SH-SY5Y (cell line): Measurements from ENCODE around the gene TMEM14B.

Experiments used
- GATA2 ChIP-seq: IDR thresholded peaks from 2 replicates; pipeline ENCODE4 v1.6.1; 2011; ENCODE audit warnings: mild to moderate bottlenecking, low read depth, low read length
- GATA3 ChIP-seq: IDR thresholded peaks from 2 replicates; pipeline ENCODE4 v1.6.1; 2011; ENCODE audit warnings: low read depth, mild to moderate bottlenecking, low read length, moderate library complexity

DNA sequence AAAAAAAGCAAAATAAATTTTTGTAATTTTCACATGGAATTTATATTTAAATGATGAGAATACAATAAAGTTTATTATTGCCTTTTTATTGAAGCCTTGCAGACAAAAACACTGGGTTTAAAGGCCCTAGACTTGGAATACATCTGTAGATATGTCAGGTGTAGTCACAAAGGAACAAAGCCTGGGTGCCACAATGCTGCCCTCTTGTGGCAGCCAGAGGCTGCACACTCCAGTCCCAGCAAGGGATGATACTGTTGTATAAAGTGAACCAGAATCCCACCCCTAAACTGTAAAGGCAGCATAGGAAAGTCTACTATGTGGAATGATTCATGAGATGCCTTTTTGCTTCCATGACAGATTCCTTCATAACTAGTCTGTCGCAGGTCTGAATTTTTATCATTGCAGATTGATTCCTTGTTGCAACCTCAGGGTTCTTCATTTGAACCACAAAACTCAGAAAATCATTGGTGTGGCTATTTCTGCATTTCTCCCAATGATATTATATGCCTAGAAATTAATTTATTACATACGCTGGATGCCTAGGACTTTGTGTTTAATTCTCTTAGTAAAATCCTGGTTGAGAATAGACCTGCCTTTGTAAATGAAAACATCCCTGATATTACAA is 53.7 kb downstream of the TMEM14B start:
- TF ChIP-seq GATA3 = no peak
- no peak for TF ChIP-seq GATA2
